Measurements from ENCODE around the gene SYCP2L. TPM values are rescaled to one million over a fixed set of nuclear protein-coding genes. Genes with fewer than 3 reads are reported as not detected.

Gene SYCP2L
- total and polyA plus RNA-seq, 2 donors (not counting 3 experiments of a cell fraction or from before 2014, with no cell fraction given), result not detected

GRCh38 chr6:10890151-10890550, 3.3 kb downstream of the SYCP2L start:
- H3K4me1 ChIP-seq (ENCODE audit: control insufficient read depth, extremely low read depth, insufficient read depth, low read length), result peaks cover 3% of the 10 kb centered on the region
- no peak overlapping the region for H3K9ac ChIP-seq (replicated peaks; ENCODE audit: extremely low read depth, insufficient read depth, low read length)
- intact Hi-C loops (cut with micrococcal nuclease), result no loop called here
- TF ChIP-seq EZH2 (IDR thresholded peaks at IDR 0.05; ENCODE audit: borderline replicate concordance, low read depth, low read length, severe bottlenecking) (no peak), MAX (IDR thresholded peaks at IDR 0.05; ENCODE audit: insufficient read depth, insufficient read length) (no peak), MYC (IDR thresholded peaks at IDR 0.05; ENCODE audit: low read depth, low read length) (no peak), JUN (IDR thresholded peaks at IDR 0.05; ENCODE audit: borderline replicate concordance, insufficient read depth, insufficient read length, low read depth) (no peak), POLR2AphosphoS5 (IDR thresholded peaks at IDR 0.05; ENCODE audit: insufficient read depth, low read depth, low read length) (no peak), GATA2 (IDR thresholded peaks at IDR 0.05; ENCODE audit: insufficient read depth, insufficient read length, low read depth, low read length) (no peak)
- no peaks in the 10 kb centered on the region for H3K79me2 ChIP-seq (ENCODE audit: control insufficient read depth, insufficient read depth, low read length)
- no peaks in the 10 kb centered on the region for H3K36me3 ChIP-seq (ENCODE audit: control insufficient read depth in 2 of 2, extremely low read depth in 1 of 2, insufficient read depth in 2 of 2, low read length in 2 of 2)
- no TSS peak for BruUV-seq (replicated peaks)
- ChIA-PET CTCF (interaction anchor here (0.6 kb wide), 1 partner anchor 180 kb away, joined by 3 read pairs; no protein-coding TSS in a partner anchor), POLR2A (no interaction called here)
- no peak overlapping the region for H3K4me2 ChIP-seq (ENCODE audit: insufficient read depth, low read length)
- no peak overlapping the region for H2AFZ ChIP-seq (ENCODE audit: low read depth, low read length)
- peaks cover 19 to 28% of the 10 kb centered on the region in 2 experiments for H3K27me3 ChIP-seq (ENCODE audit: control insufficient read depth in 2 of 2, insufficient read depth in 2 of 2, low read length in 2 of 2)
- no peak overlapping the region for H3K27ac ChIP-seq (ENCODE audit: insufficient read depth, low read depth, low read length)
- H3K9me1 ChIP-seq (replicated peaks; ENCODE audit: control insufficient read depth, extremely low read depth, insufficient read depth, low read length), result no peaks in the 10 kb centered on the region
- DNase-seq (ENCODE audit: low read depth, low spot score) (no peak), FAIRE-seq (no peak)
- no peaks in the 10 kb centered on the region for H4K20me1 ChIP-seq (replicated peaks; ENCODE audit: control insufficient read depth, extremely low read depth, insufficient read depth, low read length)
- dilution Hi-C loops (cut with MboI; ENCODE audit: extremely low pct_ligation_motif_present, low sequenced_read_pairs), result no loop called here
- H3K9me3 ChIP-seq (replicated peaks; ENCODE audit: control insufficient read depth, insufficient read depth, low read length), result no peaks in the 10 kb centered on the region
- H3K4me3 ChIP-seq (replicated peaks in 1 of 3; ENCODE audit: insufficient read depth in 1 of 3, low read depth in 1 of 3, low read length in 3 of 3), result no peak overlapping the region

DNA sequence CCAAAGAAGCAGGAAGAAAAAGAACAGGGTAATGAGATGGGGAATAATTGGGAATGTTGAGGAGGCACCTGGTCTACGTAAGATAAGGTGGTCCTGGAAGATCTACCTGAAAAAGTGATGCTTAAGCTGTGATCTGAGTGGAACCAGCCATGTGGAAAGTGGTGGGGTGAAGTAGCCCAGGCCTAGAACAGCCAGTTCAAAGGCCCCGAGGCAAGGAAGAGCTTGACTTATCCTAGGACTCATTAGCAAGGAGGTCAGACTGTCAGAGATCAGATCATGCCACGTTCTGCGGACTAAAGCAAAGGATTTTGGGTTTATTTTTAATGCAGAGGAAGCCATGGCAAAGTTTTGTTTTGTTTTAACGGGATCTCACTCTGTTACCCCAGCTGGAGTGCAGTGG, 5.1 kb downstream of the SYCP2L start:
- intact Hi-C loops (cut with micrococcal nuclease), result no loop called here
- Histone ChIP-seq H3K9me1 (replicated peaks; ENCODE audit: control insufficient read depth, extremely low read depth, insufficient read depth, low read length) (no peaks in the 10 kb centered on the region), H3K9me3 (replicated peaks; ENCODE audit: control insufficient read depth, insufficient read depth, low read length) (no peaks in the 10 kb centered on the region), H2AFZ (ENCODE audit: low read depth, low read length) (no peak overlapping the region), H3K36me3 (ENCODE audit: control insufficient read depth in 2 of 2, extremely low read depth in 1 of 2, insufficient read depth in 2 of 2, low read length in 2 of 2) (no peaks in the 10 kb centered on the region), H3K4me2 (ENCODE audit: insufficient read depth, low read length) (no peak overlapping the region), H4K20me1 (replicated peaks; ENCODE audit: control insufficient read depth, extremely low read depth, insufficient read depth, low read length) (no peaks in the 10 kb centered on the region), H3K27me3 (ENCODE audit: control insufficient read depth in 2 of 2, insufficient read depth in 2 of 2, low read length in 2 of 2) (peaks cover 9 to 10% of the 10 kb centered on the region in 2 experiments), H3K27ac (ENCODE audit: insufficient read depth, low read depth, low read length) (no peak overlapping the region), H3K9ac (replicated peaks; ENCODE audit: extremely low read depth, insufficient read depth, low read length) (no peak overlapping the region), H3K4me3 (replicated peaks in 1 of 3; ENCODE audit: insufficient read depth in 1 of 3, low read depth in 1 of 3, low read length in 3 of 3) (no peak overlapping the region), H3K79me2 (ENCODE audit: control insufficient read depth, insufficient read depth, low read length) (no peaks in the 10 kb centered on the region), H3K4me1 (ENCODE audit: control insufficient read depth, extremely low read depth, insufficient read depth, low read length) (no peaks in the 10 kb centered on the region)
- DNase-seq (ENCODE audit: low read depth, low spot score) (no peak), FAIRE-seq (no peak)
- TF ChIP-seq FOS (IDR thresholded peaks at IDR 0.05; ENCODE audit: borderline replicate concordance, insufficient read depth, low read length), result no peak
- no peak for TF ChIP-seq MYC (IDR thresholded peaks at IDR 0.05; ENCODE audit: low read depth, low read length)
- TF ChIP-seq, protein P1, sequence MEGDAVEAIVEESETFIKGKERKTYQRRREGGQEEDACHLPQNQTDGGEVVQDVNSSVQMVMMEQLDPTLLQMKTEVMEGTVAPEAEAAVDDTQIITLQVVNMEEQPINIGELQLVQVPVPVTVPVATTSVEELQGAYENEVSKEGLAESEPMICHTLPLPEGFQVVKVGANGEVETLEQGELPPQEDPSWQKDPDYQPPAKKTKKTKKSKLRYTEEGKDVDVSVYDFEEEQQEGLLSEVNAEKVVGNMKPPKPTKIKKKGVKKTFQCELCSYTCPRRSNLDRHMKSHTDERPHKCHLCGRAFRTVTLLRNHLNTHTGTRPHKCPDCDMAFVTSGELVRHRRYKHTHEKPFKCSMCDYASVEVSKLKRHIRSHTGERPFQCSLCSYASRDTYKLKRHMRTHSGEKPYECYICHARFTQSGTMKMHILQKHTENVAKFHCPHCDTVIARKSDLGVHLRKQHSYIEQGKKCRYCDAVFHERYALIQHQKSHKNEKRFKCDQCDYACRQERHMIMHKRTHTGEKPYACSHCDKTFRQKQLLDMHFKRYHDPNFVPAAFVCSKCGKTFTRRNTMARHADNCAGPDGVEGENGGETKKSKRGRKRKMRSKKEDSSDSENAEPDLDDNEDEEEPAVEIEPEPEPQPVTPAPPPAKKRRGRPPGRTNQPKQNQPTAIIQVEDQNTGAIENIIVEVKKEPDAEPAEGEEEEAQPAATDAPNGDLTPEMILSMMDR (IDR thresholded peaks at IDR 0.05; ENCODE audit: extremely low read depth in 1 of 2, insufficient read depth in 1 of 2, low read depth in 1 of 2, low read length in 2 of 2), result no peak
- TF ChIP-seq POLR2AphosphoS5 (IDR thresholded peaks at IDR 0.05; ENCODE audit: insufficient read depth, low read depth, low read length), result no peak
- no peak for TF ChIP-seq EZH2 (IDR thresholded peaks at IDR 0.05; ENCODE audit: borderline replicate concordance, low read depth, low read length, severe bottlenecking)
- TF ChIP-seq MAX (IDR thresholded peaks at IDR 0.05; ENCODE audit: insufficient read depth, insufficient read length), result no peak
- no peak for TF ChIP-seq JUN (IDR thresholded peaks at IDR 0.05; ENCODE audit: borderline replicate concordance, insufficient read depth, insufficient read length, low read depth)
- TF ChIP-seq POLR2A (IDR thresholded peaks at IDR 0.05; ENCODE audit: low read depth, low read length), result no peak
- TF ChIP-seq GATA2 (IDR thresholded peaks at IDR 0.05; ENCODE audit: insufficient read depth, insufficient read length, low read depth, low read length), result no peak
- ChIA-PET CTCF (no interaction called here), POLR2A (no interaction called here)
- dilution Hi-C loops (cut with MboI; ENCODE audit: extremely low pct_ligation_motif_present, low sequenced_read_pairs), result no loop called here
- BruUV-seq (replicated peaks), result no TSS peak
